HCT116 (cell line): ENCODE results near the gene SDC3. TPM values are rescaled to one million over a fixed set of nuclear protein-coding genes. Genes with fewer than 3 reads are reported as not detected.
"Not testable (repeated sequence)": the region's sequence is repeated elsewhere in the genome, so short reads cannot be mapped to it uniquely, and the experiment has no call there.

Source experiments
- ATAC-seq: fragments of 200-7000 bp; cut with Tn5 transposase; 2 replicates; pipeline ENCODE4 v1.9.1; 2020; ENCODE audit warnings: mild to moderate bottlenecking, moderate library complexity
- BruUV-seq: library from RNA; stranded (reverse); fragments of 400-500 nt; replicated peaks from 2 replicates; lab custom pipeline; 2021; lab: Mats Ljungman, UMichigan
- CTCF ChIA-PET: fragments of 300-600 bp; sonication (Branson Sonifier 250); formaldehyde crosslinking; loops from one replicate; lab custom pipeline; 2021; ENCODE audit warnings: antibody characterized with exemption; lab: Charles Lee
- POLR2A ChIA-PET: fragments of 300-600, 350-600 bp; sonication (Branson Sonifier 250); formaldehyde crosslinking; loops from one replicate; lab custom pipeline; 2021; ENCODE audit warnings: antibody characterized with exemption; lab: Charles Lee
- RAD21 ChIA-PET, 2 experiments: fragments of 300-600 bp; sonication (Branson Sonifier 250); formaldehyde crosslinking; loops; one replicate each; lab custom pipeline; 2023; ENCODE audit warnings: low total read pairs in 2 of 2; ENCODE audit not compliant: uncharacterized antibody in 2 of 2, unreplicated experiment in 2 of 2, low non-redundant PET in 1 of 2; lab: Charles Lee
- DNase-seq: peaks from one replicate; pipeline ENCODE4 v3.0.0-alpha.2; 2010; ENCODE audit warnings: low read depth, low spot score
- H2AFZ ChIP-seq: fragments of 200-600 bp; shearing (Covaris generic), sonication (generic); 2 replicates; pipeline ENCODE4 v1.6.1; 2017; ENCODE audit warnings: low read depth, mixed run types, mixed read lengths, antibody characterized with exemption, low read length; ENCODE audit not compliant: poor library complexity, severe bottlenecking
- H3K27ac ChIP-seq: 2 replicates; pipeline ENCODE4 v1.5.1; 2012; ENCODE audit warnings: low read depth, low read length
- H3K27me3 ChIP-seq: fragments of 200-600 bp; sonication (generic); 2 replicates; pipeline ENCODE4 v1.6.1; 2016; ENCODE audit warnings: mixed run types, low read length, mixed read lengths; ENCODE audit not compliant: insufficient read depth
- H3K36me3 ChIP-seq, 2 experiments: fragments of 200-500 bp in 1 of 2; fragments of 200-600 bp in 1 of 2; sonication (Bioruptor generic) in 1 of 2; sonication (generic) in 1 of 2; 2 replicates each; pipeline versions ENCODE4 v1.5.1 to v1.6.1; 2014 to 2016; ENCODE audit warnings: low read length in 2 of 2, inconsistent platforms in 1 of 2, mixed read lengths in 1 of 2, mixed run types in 1 of 2; ENCODE audit not compliant: insufficient read depth in 2 of 2, control insufficient read depth in 1 of 2
- H3K4me1 ChIP-seq, 2 experiments: fragments of 200-600 bp in 1 of 2; sonication (generic) in 1 of 2; 2 replicates each; pipeline versions ENCODE4 v1.5.1 to v1.6.1; 2012 to 2017; ENCODE audit warnings: low read length in 2 of 2, inconsistent platforms in 1 of 2, mild to moderate bottlenecking in 1 of 2, mixed read lengths in 1 of 2, mixed run types in 1 of 2, moderate library complexity in 1 of 2; ENCODE audit not compliant: insufficient read depth in 2 of 2, control insufficient read depth in 1 of 2
- H3K4me2 ChIP-seq: fragments of 200-600 bp; sonication (generic); 2 replicates; pipeline ENCODE4 v1.6.1; 2017; ENCODE audit warnings: mixed run types, low read length, mixed read lengths
- H3K4me3 ChIP-seq, 2 experiments: fragments of 200-600 bp in 1 of 2; sonication (generic) in 1 of 2; replicated peaks in 1 of 2; 2 replicates each; pipeline ENCODE4 v1.5.1; 2011 to 2016; ENCODE audit warnings: low read length in 2 of 2, control low read depth in 1 of 2, low read depth in 1 of 2, mild to moderate bottlenecking in 1 of 2, mixed read lengths in 1 of 2, mixed run types in 1 of 2
- H3K79me2 ChIP-seq: fragments of 200-600 bp; sonication (generic); 2 replicates; pipeline ENCODE4 v1.6.1; 2017; ENCODE audit warnings: mild to moderate bottlenecking, mixed run types, low read length, moderate library complexity, mixed read lengths; ENCODE audit not compliant: insufficient read depth
- H3K9ac ChIP-seq: fragments of 200-600 bp; sonication (generic); 2 replicates; pipeline ENCODE4 v1.6.1; 2016; ENCODE audit warnings: low read length, mixed read lengths
- H3K9me2 ChIP-seq: fragments of 200-600 bp; sonication (generic), shearing (Covaris generic); 2 replicates; pipeline ENCODE4 v1.6.1; 2017; ENCODE audit warnings: mixed run types, mild to moderate bottlenecking, moderate library complexity; ENCODE audit not compliant: insufficient read depth
- H3K9me3 ChIP-seq, 2 experiments: fragments of 200-500 bp in 1 of 2; fragments of 200-600 bp in 1 of 2; sonication (Bioruptor generic) in 1 of 2; sonication (generic) in 1 of 2; 2 replicates each; pipeline ENCODE4 v1.6.1; 2014 to 2017; ENCODE audit warnings: low read length in 2 of 2, mixed read lengths in 2 of 2, inconsistent platforms in 1 of 2, low read depth in 1 of 2, mild to moderate bottlenecking in 1 of 2, mixed run types in 1 of 2, moderate library complexity in 1 of 2; ENCODE audit not compliant: control insufficient read depth in 1 of 2, insufficient read depth in 1 of 2
- H4K20me1 ChIP-seq: fragments of 200-600 bp; sonication (generic), shearing (Covaris generic); 2 replicates; pipeline ENCODE4 v1.6.1; 2017; ENCODE audit warnings: mixed run types, mild to moderate bottlenecking, moderate library complexity; ENCODE audit not compliant: insufficient read depth
- CEBPB ChIP-seq: IDR thresholded peaks from 2 replicates; pipeline ENCODE4 v1.6.1; 2012; ENCODE audit warnings: low read depth
- FOSL1 ChIP-seq: IDR thresholded peaks from 2 replicates; pipeline ENCODE4 v1.6.1; 2012; ENCODE audit warnings: low read depth
- RAD21 ChIP-seq: IDR thresholded peaks from 2 replicates; pipeline ENCODE4 v1.6.1; 2012; ENCODE audit warnings: low read depth, mild to moderate bottlenecking
- TCF7L2 ChIP-seq: IDR thresholded peaks from 2 replicates; pipeline ENCODE4 v1.7.0; 2011; ENCODE audit warnings: borderline replicate concordance, inconsistent platforms; ENCODE audit not compliant: insufficient read depth, insufficient read length; ENCODE audit errors: extremely low read depth
- intact Hi-C: fragments of 100-400 bp; cut with micrococcal nuclease; formaldehyde crosslinking; loops from 2 replicates; pipeline ENCODE4 v1.10.0; 2022
- total RNA-seq: library from RNA; stranded (reverse); gene quantifications from one replicate; pipeline ENCODE4 v1.2.1, GENCODE V29; 2021; ENCODE audit not compliant: unreplicated experiment
- TF ChIP-seq, protein P1 (sequence below): IDR thresholded peaks from 2 replicates; pipeline ENCODE4 v1.6.1; 2012; ENCODE audit warnings: low read depth

Gene SDC3
- total RNA-seq, 1 experiment from 2014 or later = 40.1 TPM

DNA sequence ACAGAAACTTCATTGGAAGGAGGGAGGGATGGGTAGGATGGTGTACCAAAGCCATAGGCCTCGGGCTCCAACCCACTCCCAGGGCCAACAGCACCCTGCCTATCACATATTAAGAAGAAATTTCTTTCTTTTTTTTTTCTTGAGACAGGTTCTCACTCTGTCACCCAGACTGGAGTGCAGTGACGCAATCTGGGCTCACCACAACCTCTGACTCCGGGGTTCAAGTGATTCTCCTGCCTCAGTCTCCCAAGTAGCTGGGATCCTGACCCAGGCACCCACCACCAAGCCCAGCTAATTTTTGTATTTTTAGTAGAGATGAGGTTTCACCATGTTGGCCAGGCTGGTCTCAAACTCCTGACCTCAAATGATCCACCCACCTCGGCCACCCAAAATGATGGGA is 40.5 kb downstream of the SDC3 start:
- H4K20me1 ChIP-seq, ATAC-seq, RAD21 ChIA-PET, H3K4me2 ChIP-seq, H3K9ac ChIP-seq, POLR2A ChIA-PET, H3K27ac ChIP-seq, intact Hi-C loops, H3K36me3 ChIP-seq, H3K4me3 ChIP-seq, BruUV-seq, H3K4me1 ChIP-seq, H3K27me3 ChIP-seq, H3K9me3 ChIP-seq, H2AFZ ChIP-seq, DNase-seq, H3K9me2 ChIP-seq, H3K79me2 ChIP-seq: not testable (repeated sequence)
- CTCF ChIA-PET = interaction anchor here (1.1 kb wide), 1 partner anchor 42 kb away, joined by 3 read pairs; no protein-coding TSS in a partner anchor

DNA sequence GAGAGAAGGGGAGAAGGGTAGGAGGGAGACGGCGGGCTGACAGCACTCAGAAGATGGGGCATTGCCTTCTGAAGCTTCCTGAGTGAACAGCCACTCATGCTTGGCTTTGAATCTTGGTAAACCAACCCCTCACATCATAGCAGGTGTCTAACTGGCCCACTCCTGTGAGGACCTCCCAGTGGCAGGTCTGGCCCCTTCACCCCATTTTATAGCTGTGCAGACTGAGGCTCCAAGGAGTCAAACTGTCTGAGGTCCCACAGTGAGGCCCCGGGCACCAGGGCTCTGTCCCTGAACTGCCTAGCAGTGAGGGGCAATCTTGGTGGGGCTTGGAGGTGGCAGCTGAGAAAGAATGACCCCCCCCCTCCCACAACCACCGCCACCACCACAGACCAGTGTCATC is 41.0 kb downstream of the SDC3 start:
- H3K4me1 ChIP-seq = no peaks in the 10 kb centered on the region
- no peaks in the 10 kb centered on the region for H3K27me3 ChIP-seq
- intact Hi-C loops = no loop called here
- H3K9ac ChIP-seq = no peak overlapping the region
- H2AFZ ChIP-seq = no peak overlapping the region
- H3K9me3 ChIP-seq = no peaks in the 10 kb centered on the region
- H4K20me1 ChIP-seq = no peaks in the 10 kb centered on the region
- H3K27ac ChIP-seq = no peak overlapping the region
- no peak overlapping the region for H3K4me2 ChIP-seq
- no peak for DNase-seq
- no peaks in the 10 kb centered on the region; a peak in 1 of 4 replicates for H3K36me3 ChIP-seq
- TF ChIP-seq CEBPB (no peak), TCF7L2 (no peak), FOSL1 (no peak), RAD21 (no peak)
- TF ChIP-seq, protein P1, sequence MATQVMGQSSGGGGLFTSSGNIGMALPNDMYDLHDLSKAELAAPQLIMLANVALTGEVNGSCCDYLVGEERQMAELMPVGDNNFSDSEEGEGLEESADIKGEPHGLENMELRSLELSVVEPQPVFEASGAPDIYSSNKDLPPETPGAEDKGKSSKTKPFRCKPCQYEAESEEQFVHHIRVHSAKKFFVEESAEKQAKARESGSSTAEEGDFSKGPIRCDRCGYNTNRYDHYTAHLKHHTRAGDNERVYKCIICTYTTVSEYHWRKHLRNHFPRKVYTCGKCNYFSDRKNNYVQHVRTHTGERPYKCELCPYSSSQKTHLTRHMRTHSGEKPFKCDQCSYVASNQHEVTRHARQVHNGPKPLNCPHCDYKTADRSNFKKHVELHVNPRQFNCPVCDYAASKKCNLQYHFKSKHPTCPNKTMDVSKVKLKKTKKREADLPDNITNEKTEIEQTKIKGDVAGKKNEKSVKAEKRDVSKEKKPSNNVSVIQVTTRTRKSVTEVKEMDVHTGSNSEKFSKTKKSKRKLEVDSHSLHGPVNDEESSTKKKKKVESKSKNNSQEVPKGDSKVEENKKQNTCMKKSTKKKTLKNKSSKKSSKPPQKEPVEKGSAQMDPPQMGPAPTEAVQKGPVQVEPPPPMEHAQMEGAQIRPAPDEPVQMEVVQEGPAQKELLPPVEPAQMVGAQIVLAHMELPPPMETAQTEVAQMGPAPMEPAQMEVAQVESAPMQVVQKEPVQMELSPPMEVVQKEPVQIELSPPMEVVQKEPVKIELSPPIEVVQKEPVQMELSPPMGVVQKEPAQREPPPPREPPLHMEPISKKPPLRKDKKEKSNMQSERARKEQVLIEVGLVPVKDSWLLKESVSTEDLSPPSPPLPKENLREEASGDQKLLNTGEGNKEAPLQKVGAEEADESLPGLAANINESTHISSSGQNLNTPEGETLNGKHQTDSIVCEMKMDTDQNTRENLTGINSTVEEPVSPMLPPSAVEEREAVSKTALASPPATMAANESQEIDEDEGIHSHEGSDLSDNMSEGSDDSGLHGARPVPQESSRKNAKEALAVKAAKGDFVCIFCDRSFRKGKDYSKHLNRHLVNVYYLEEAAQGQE = no peak
- ChIA-PET CTCF (interaction anchor here (1.1 kb wide), 1 partner anchor 42 kb away, joined by 3 read pairs; no protein-coding TSS in a partner anchor), RAD21 (no interaction called here), POLR2A (no interaction called here)
- no peak overlapping the region for H3K4me3 ChIP-seq
- ATAC-seq = no peak
- BruUV-seq = no TSS peak
- no peaks in the 10 kb centered on the region for H3K9me2 ChIP-seq
- H3K79me2 ChIP-seq = no peaks in the 10 kb centered on the region
